ENCODE data around the gene PPP6R3. TPM values are rescaled to one million over a fixed set of nuclear protein-coding genes. Genes with fewer than 3 reads are reported as not detected.

The PPP6R3 gene
- polyA plus RNA-seq, 1 of the 3 experiments (the other 2 are of a cell fraction): 28.1 TPM

- no peak overlapping the region for H3K4me2 ChIP-seq
- peak; percentile 37 for DNase-seq
- 86% methylated on average over 10 of the region's 10 CpGs for WGBS (ENCODE audit: low lambda C conversion rate)
- no peaks in the 10 kb centered on the region for H4K20me1 ChIP-seq (ENCODE audit: insufficient read depth)
- ChIA-PET CTCF (interaction anchor here (1.0 to 2.4 kb wide), 5 partner anchors 95 to 447 kb away, joined by 3 to 11 read pairs (median 3); no protein-coding TSS in a partner anchor), POLR2A (no interaction called here)
- peaks cover 0 to 13% of the 10 kb centered on the region in 2 experiments for H3K36me3 ChIP-seq (replicated peaks in 1 of 2; ENCODE audit: control insufficient read depth in 1 of 2, insufficient read depth in 2 of 2, low read length in 1 of 2)
- no peak overlapping the region for H3K9ac ChIP-seq
- no peak overlapping the region for H2AFZ ChIP-seq (ENCODE audit: low read depth)
- no peaks in the 10 kb centered on the region for H3K27me3 ChIP-seq (ENCODE audit: insufficient read depth)
- no peaks in the 10 kb centered on the region for H3K9me2 ChIP-seq
- peaks cover 20 to 27% of the 10 kb centered on the region in 2 experiments; a peak in 2 of 4 replicates for H3K4me1 ChIP-seq (ENCODE audit: control insufficient read depth in 1 of 2, insufficient read depth in 2 of 2, low read depth in 1 of 2, low read length in 1 of 2)
- H3K27ac ChIP-seq (ENCODE audit: low read depth in 2 of 2, low read length in 1 of 2): peak overlapping the region; percentile 12 to 72; a peak in 2 of 4 replicates
- H3K4me3 ChIP-seq (ENCODE audit: low read depth in 2 of 2, low read length in 1 of 2): no peak overlapping the region
- H3K9me3 ChIP-seq: no peaks in the 10 kb centered on the region
- TF ChIP-seq RFX5 (IDR thresholded peaks at IDR 0.05; ENCODE audit: low read length) (no peak), USF2 (IDR thresholded peaks at IDR 0.05; ENCODE audit: borderline replicate concordance, low read depth, low read length) (no peak), PBX3 (IDR thresholded peaks at IDR 0.05) (no peak), MAX (IDR thresholded peaks at IDR 0.05; ENCODE audit: low read depth) (no peak), TCF12 (IDR thresholded peaks at IDR 0.05) (no peak), POLR2AphosphoS5 (IDR thresholded peaks at IDR 0.05; ENCODE audit: low read depth, low read length) (no peak), MXI1 (IDR thresholded peaks at IDR 0.05; ENCODE audit: low read depth, low read length) (no peak), EZH2phosphoT487 (IDR thresholded peaks at IDR 0.05; ENCODE audit: borderline replicate concordance, low read depth) (no peak), FOXM1 (IDR thresholded peaks at IDR 0.05; ENCODE audit: low read depth) (no peak), JUND (IDR thresholded peaks at IDR 0.05) (no peak)
- H3F3A ChIP-seq (replicated peaks; ENCODE audit: insufficient read depth): peaks cover 6% of the 10 kb centered on the region
- no peaks in the 10 kb centered on the region for H3K79me2 ChIP-seq (ENCODE audit: insufficient read depth)
These were observed 18.1 kb upstream of the PPP6R3 start for GRCh38 chr11:68442433-68442832.

- DNase-seq: no peak
- Histone ChIP-seq H3K79me2 (ENCODE audit: insufficient read depth) (no peaks in the 10 kb centered on the region), H3K9me2 (no peaks in the 10 kb centered on the region), H3K27me3 (ENCODE audit: insufficient read depth) (no peaks in the 10 kb centered on the region), H4K20me1 (ENCODE audit: insufficient read depth) (no peaks in the 10 kb centered on the region), H3K4me2 (no peak overlapping the region), H3K4me3 (ENCODE audit: low read depth in 2 of 2, low read length in 1 of 2) (no peak overlapping the region), H3K9ac (no peak overlapping the region), H3K36me3 (replicated peaks in 1 of 2; ENCODE audit: control insufficient read depth in 1 of 2, insufficient read depth in 2 of 2, low read length in 1 of 2) (peaks cover 0 to under 1% of the 10 kb centered on the region in 2 experiments), H3F3A (replicated peaks; ENCODE audit: insufficient read depth) (peaks cover 5% of the 10 kb centered on the region), H3K9me3 (no peaks in the 10 kb centered on the region), H3K27ac (ENCODE audit: low read depth in 2 of 2, low read length in 1 of 2) (no peak overlapping the region), H3K4me1 (ENCODE audit: control insufficient read depth in 1 of 2, insufficient read depth in 2 of 2, low read depth in 1 of 2, low read length in 1 of 2) (peaks cover 20 to 22% of the 10 kb centered on the region in 2 experiments; a peak in 2 of 4 replicates), H2AFZ (ENCODE audit: low read depth) (no peak overlapping the region)
- WGBS (ENCODE audit: low lambda C conversion rate): 95% methylated on average over 6 of the region's 6 CpGs
- POLR2A ChIA-PET: no interaction called here
- no peak for TF ChIP-seq GATA2 (CRISPR knock-in tag; IDR thresholded peaks at IDR 0.05)
- no peak for TF ChIP-seq RXRA (IDR thresholded peaks at IDR 0.05; ENCODE audit: borderline replicate concordance, low read depth)
- no peak for TF ChIP-seq YY1 (IDR thresholded peaks at IDR 0.05; ENCODE audit: low read depth)
- TF ChIP-seq RAD21 (IDR thresholded peaks at IDR 0.05; ENCODE audit: low read length): no peak
- no peak for TF ChIP-seq TEAD4 (IDR thresholded peaks at IDR 0.05; ENCODE audit: borderline replicate concordance, insufficient read depth)
- TF ChIP-seq POLR2AphosphoS5 (IDR thresholded peaks at IDR 0.05; ENCODE audit: low read depth, low read length): no peak
- CTCF ChIA-PET: interaction anchor here (1.0 to 1.4 kb wide), 2 partner anchors 61 to 187 kb away, joined by 3 to 5 read pairs; no protein-coding TSS in a partner anchor
These were observed 16.0 kb upstream of the PPP6R3 start for GRCh38 chr11:68444566-68444965.

Measured in SK-N-SH (cell line).